Uterus (tissue), 2 donors: Measurements from ENCODE around the gene FBXL13.

Experiments
- POLR2A ChIP-seq, 2 donors: fragments of 450-650 bp; IDR thresholded peaks; one replicate each; pipeline ENCODE4 v1.6.1; 2016; ENCODE audit warnings: antibody characterized with exemption in 2 of 2, mild to moderate bottlenecking in 1 of 2, moderate library complexity in 1 of 2
- TF ChIP-seq, protein P1 (sequence below), 4 experiments: fragments of 200-600 bp in 2 of 4; fragments of 450-650 bp in 2 of 4; sonication (generic) in 2 of 4; IDR thresholded peaks; one replicate each; pipeline ENCODE4 v1.5.1; 2016 to 2019; ENCODE audit warnings: antibody characterized with exemption in 4 of 4, mild to moderate bottlenecking in 2 of 4, moderate library complexity in 1 of 4

DNA sequence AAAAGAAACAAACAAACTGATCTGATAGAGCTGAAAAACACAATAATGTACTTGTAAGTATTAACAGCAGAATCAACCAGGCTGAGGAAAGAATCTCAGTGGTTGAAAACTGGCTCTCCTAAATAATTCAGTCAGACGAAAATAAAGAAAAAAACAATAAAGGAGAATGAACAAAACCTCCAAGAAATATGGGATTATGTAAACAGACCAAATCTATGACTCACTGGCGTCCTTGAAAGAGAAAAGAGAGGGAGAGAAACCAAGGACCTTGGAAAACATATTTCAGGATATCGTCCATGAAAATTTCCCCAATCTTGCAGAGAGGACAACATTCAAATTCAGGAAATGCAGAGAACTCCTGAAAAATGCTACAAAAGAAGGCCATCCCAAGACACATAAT, 62.9 kb downstream of the FBXL13 start:
- TF ChIP-seq, protein P1, sequence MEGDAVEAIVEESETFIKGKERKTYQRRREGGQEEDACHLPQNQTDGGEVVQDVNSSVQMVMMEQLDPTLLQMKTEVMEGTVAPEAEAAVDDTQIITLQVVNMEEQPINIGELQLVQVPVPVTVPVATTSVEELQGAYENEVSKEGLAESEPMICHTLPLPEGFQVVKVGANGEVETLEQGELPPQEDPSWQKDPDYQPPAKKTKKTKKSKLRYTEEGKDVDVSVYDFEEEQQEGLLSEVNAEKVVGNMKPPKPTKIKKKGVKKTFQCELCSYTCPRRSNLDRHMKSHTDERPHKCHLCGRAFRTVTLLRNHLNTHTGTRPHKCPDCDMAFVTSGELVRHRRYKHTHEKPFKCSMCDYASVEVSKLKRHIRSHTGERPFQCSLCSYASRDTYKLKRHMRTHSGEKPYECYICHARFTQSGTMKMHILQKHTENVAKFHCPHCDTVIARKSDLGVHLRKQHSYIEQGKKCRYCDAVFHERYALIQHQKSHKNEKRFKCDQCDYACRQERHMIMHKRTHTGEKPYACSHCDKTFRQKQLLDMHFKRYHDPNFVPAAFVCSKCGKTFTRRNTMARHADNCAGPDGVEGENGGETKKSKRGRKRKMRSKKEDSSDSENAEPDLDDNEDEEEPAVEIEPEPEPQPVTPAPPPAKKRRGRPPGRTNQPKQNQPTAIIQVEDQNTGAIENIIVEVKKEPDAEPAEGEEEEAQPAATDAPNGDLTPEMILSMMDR (IDR thresholded peaks at IDR 0.05) = no peak
- TF ChIP-seq POLR2A (IDR thresholded peaks at IDR 0.05) = no peak
